CD4-positive, alpha-beta T cell treated with Interleukin-17A for 1 hour (primary cell): ENCODE measurements around the gene SEPTIN7.

Source experiments
- DNase-seq: peaks from one replicate; pipeline ENCODE4 v3.0.0-alpha.2; 2020

SEPTIN7 gene

GRCh38 chr7:35839860-35840854, 39.3 kb downstream of the SEPTIN7 start:
- DNase-seq = no peak

- DNase-seq = no peak
Observed at GRCh38 chr7:35846816-35847412, 46.1 kb downstream of the SEPTIN7 start.

GRCh38 chr7:35848725-35849124, 47.9 kb downstream of the SEPTIN7 start:
- no peak for DNase-seq

GRCh38 chr7:35849158-35849831, 48.4 kb downstream of the SEPTIN7 start:
- no peak for DNase-seq

GRCh38 chr7:35849954-35850353, 49.1 kb downstream of the SEPTIN7 start:
- no peak for DNase-seq
